HG03139 (cell line): Measurements from ENCODE around the gene GON4L.
"Not testable (repeated sequence)": the region's sequence is repeated elsewhere in the genome, so short reads cannot be mapped to it uniquely, and the experiment has no call there.

Experiments used
- ATAC-seq: cut with Tn5 transposase; IDR thresholded peaks from one replicate; pipeline ENCODE4 v1.9.1; 2021; ENCODE audit not compliant: unreplicated experiment

GON4L gene

GRCh38 chr1:155856975-155857930, at the start of gene GON4L:
Gene GON4L (minus strand): TSS chr1:155857214. CDS start chr1:155853780, 3,434 bp downstream.
- ATAC-seq = peak; percentile 51

- ATAC-seq = no peak
These were observed 47.2 kb upstream of the GON4L start for GRCh38 chr1:155904261-155904660.

- no peak for ATAC-seq
These were observed 43.1 kb upstream of the GON4L start for GRCh38 chr1:155900161-155900560.

GRCh38 chr1:155899683-155900082, 42.7 kb upstream of the GON4L start:
- ATAC-seq = no peak

- no peak for ATAC-seq
These were observed 41.9 kb upstream of the GON4L start for GRCh38 chr1:155898888-155899287.

- no peak for ATAC-seq
These were observed 40.7 kb upstream of the GON4L start for GRCh38 chr1:155897746-155898145.

GRCh38 chr1:155896476-155896875, 39.5 kb upstream of the GON4L start:
- ATAC-seq = not testable (repeated sequence)

- not testable (repeated sequence) for ATAC-seq
These were observed 38.6 kb upstream of the GON4L start for GRCh38 chr1:155895617-155896016.

- no peak for ATAC-seq
These were observed 36.6 kb upstream of the GON4L start for GRCh38 chr1:155893389-155894142.

- no peak for ATAC-seq
These were observed 35.8 kb upstream of the GON4L start for GRCh38 chr1:155892796-155893195.

GRCh38 chr1:155890251-155890650, 33.2 kb upstream of the GON4L start:
- no peak for ATAC-seq

- ATAC-seq = no peak
These were observed 32.6 kb upstream of the GON4L start for GRCh38 chr1:155889566-155889965.

GRCh38 chr1:155888481-155888880, 31.5 kb upstream of the GON4L start:
- ATAC-seq = no peak

- ATAC-seq = no peak
These were observed 28.0 kb upstream of the GON4L start for GRCh38 chr1:155884982-155885381.

GRCh38 chr1:155884031-155884960, 27.3 kb upstream of the GON4L start:
- ATAC-seq = no peak

GRCh38 chr1:155882766-155883165, 25.8 kb upstream of the GON4L start:
- no peak for ATAC-seq

- no peak for ATAC-seq
These were observed 25.2 kb upstream of the GON4L start for GRCh38 chr1:155882235-155882634.

GRCh38 chr1:155880950-155881349, 23.9 kb upstream of the GON4L start:
- ATAC-seq = no peak

GRCh38 chr1:155880251-155880650, 23.2 kb upstream of the GON4L start:
- no peak for ATAC-seq

- no peak for ATAC-seq
These were observed 20.9 kb upstream of the GON4L start for GRCh38 chr1:155877945-155878344.

GRCh38 chr1:155873860-155874259, 16.8 kb upstream of the GON4L start:
- ATAC-seq = no peak
